CD1c-positive myeloid dendritic cell (primary cell): ENCODE data around the gene POLD2.
A peak's percentile ranks its signal among the peaks of the same experiment; 100 is the strongest.

ENCODE experiments used
- DNase-seq: peaks from one replicate; pipeline ENCODE4 v3.0.0-alpha.2; 2016; ENCODE audit errors: extremely low spot score

The POLD2 gene

DNA sequence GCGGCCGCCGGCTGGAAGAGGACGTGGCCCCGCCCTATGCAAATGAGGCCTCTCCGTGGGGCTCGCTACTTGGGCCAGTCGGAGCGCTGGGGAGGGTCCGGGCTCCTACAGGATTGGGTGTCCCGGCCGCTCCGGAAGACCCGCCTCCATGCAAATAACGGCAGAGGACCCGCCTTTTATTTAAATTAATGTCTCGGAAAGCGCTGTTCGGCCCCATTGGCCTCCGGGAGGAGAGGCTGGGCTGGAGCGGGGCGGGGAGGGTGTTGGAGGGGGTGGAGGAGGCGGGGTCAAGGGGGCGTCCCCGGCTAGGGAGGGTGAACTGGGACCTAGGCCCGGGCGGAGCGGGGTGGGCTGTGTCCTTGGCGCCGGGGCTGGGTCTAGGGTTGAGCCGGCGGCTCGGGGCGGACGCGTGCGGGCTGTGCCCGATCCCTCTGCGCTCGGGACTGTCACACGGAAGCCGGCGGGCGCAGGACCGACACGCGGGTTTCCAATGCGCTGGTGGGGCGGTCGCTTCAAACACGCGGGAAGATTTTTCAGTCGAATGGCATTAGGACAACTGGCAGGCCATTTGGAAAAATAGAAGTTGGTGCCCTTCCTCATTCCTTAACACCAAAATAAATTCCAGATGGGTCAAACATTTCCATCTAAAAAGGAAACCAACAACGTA is 40.7 kb downstream of the POLD2 start:
- DNase-seq: peak; percentile 99

DNA sequence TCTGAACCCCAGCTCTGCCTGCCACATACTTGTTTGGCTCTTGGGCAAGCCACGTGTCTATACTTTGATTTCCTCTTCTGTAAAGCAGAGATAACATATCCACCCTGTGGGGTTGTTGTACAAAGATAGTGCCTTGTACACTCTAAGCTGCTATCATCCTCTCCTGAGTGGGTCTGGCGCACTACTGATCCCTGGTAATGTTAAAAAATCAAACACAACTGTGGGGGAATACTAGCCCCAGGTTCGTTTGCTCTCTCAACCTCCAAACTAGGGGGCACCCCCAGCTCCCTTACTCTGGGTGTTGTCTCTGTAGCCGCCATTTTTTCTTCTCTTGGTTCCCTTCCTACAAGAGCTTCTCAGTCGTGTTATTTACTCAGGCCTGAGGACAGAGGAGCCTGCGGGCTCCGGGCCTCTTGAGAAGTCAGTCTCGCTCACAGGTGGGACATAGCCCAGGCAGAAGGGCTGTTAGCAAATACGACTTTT is 42.0 kb downstream of the POLD2 start:
- DNase-seq: peak; percentile 7

DNA sequence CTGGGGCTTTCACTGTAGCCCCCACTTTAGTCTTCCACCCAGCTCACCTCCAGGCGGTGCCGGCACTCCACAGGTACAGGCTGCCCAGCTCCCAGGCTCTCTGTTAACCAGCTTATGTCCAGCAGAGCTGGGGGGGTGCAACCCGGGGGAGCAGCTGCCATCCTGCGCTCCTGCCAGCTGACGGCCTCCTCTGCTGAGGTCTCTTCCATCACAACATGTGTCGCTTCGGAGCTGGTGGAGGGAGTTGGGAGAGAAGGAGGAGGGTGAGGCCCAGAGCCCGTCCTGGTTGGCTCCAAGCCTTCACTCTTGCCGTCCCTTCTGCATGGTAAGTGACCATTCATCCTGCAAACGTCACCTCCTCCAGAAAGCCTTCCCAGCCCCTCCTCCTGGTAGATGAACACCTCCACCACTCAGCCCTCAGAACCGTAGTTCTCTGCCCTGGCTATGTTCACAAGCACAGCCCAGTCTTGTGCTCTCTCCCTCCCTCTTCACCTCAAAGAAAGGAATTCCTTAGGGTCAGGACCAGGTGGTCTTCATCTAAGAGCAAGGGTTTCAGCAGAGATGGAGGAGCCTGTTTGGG is 42.6 kb downstream of the POLD2 start:
- no peak for DNase-seq

DNA sequence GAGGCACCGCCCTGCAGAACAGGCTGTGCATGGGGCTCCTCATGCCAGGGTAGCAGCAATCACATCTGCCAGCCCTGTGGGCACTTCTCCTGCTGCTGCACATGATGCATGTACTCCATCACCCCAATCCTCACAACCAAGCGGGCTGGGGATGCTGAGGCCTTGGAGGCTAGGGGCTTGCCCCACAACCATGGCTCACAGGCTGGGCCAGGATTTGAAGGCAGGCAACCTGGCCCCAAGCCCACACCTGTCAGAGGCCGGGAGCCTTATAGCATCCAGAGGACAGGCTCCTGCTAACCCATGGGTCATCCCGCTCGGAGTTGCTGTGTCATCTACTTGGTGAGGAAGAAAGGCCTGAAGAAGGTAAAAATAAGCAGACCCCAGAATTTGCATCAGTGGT is 43.2 kb downstream of the POLD2 start:
- DNase-seq: no peak

DNA sequence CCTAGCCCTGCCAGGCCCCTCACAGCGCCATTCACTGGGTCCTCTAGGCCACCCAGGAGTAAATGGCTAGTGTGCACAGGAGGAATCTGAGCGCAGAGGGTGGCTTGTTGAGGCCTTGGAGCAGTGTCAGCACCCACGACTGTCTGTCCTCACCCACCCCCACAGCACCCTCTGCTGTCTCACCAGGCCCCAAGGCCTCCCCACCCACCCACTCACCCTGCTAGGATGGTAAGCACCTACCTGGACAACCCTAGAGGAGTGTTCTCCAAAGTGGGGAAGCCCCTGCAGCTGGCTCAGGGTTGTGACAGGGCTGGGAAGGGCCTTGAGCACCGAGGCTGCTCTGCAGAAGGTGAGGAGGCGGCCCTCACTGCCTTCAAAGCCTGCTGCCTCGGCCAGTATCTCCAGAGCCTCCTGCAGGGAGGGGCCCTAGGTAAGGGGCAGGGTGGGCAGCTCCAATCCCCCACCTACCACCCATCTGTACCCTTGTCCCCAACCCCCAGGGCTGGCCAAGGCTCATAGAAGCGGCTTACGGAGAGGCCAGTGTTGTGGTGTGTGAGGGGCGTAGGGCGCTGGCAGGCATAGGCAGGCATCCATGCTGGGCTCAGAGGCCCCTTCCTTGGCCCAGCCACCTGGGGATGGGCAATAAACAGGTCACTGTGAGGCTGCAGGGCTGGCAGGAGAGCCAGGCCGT is 43.9 kb downstream of the POLD2 start:
- DNase-seq: no peak

DNA sequence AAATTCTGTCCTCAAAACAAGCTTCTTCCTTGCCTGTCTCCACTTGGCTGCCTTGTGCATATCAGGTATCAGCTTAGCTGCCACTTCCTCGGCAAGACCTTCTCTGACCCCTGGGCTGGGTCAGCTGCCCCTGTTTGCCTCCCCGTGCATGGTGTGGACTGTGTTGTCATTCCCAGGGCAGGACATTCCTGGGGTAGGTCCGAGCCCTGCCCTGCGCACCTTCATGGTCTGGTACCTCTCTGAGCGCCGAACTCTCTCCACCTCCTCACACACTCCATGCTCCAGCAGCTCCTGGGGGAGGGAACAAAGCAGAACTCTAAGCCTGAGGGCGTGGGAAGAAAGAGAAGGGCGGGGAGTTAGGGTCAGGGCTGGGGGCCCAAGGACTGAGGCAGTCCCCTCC is 44.8 kb downstream of the POLD2 start:
- DNase-seq: no peak

DNA sequence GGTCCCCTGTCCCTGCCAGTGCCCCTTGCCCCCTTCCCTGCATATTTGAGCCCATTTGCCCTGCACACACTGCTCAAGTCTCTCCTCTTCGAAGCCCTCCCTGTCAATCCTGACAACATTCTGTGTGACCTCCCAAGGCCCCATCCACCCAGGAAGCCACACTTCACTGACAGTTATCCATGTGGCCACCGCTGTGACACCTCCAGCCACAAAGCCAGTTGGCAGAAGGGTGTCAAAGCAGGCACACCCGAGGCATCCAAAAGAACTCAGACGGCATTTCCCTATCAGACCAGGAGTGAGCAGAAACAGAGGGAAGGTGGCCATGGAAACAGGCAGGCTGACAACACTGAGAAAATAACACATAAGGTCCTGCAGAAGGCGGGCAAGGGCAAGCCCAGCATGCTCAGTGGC is 45.7 kb downstream of the POLD2 start:
- no peak for DNase-seq

DNA sequence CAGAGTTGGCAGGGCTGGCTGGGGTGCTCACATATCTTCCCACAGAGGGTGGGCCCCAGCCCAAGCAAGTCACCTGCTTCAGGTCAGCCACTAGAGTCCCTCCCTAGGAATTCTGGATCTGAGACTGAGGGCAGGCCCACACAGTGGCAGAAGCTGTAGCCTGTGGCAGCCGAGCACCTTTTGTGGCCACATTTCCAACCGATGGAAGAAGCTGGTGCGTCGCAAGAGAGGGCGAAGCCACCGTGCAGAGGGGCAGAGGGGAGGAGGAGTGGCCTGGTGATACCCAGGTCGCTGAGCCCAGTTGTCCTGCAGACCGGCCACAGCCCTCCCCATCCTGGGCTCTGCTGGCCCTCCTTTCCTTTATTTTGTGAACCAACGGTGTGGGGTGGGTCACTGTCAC is 46.3 kb downstream of the POLD2 start:
- no peak for DNase-seq

DNA sequence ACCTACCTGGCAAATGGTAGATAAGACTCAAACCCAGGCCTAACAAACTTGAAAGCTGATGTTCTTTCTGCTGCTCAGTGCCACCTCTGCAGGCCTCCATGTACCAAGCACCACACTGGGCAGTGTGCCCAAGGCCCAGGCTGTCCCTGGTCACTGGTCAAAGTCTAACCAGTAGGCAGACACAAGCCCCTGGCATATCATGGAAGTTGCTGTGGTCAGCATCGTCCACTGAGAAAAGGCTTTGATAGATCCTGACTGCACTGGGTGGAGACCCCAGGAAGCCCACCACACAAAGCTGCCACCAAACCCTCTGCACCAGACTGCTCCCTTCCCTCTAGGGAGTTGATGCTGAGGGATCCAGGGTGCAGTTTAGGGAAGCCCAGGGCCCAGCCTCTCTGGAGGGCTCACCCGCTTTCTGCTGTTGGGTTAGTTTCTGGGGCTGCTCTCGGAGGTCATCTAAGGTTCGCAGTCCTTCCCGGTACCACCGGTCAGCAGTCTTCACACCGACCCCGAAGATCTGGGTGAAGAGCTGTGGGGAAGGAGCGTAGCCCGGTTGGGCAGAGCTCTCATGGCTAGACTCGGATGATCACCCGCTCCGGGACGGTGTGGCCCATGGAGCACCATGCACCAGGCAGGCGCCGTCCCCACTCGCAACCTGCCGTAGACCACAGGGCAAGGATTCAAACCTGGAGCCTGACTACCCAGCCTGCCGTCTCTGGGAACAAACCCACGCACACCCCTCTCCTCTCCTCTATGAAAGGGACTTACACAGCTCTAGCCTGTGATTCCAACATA is 47.0 kb downstream of the POLD2 start:
- DNase-seq: no peak

DNA sequence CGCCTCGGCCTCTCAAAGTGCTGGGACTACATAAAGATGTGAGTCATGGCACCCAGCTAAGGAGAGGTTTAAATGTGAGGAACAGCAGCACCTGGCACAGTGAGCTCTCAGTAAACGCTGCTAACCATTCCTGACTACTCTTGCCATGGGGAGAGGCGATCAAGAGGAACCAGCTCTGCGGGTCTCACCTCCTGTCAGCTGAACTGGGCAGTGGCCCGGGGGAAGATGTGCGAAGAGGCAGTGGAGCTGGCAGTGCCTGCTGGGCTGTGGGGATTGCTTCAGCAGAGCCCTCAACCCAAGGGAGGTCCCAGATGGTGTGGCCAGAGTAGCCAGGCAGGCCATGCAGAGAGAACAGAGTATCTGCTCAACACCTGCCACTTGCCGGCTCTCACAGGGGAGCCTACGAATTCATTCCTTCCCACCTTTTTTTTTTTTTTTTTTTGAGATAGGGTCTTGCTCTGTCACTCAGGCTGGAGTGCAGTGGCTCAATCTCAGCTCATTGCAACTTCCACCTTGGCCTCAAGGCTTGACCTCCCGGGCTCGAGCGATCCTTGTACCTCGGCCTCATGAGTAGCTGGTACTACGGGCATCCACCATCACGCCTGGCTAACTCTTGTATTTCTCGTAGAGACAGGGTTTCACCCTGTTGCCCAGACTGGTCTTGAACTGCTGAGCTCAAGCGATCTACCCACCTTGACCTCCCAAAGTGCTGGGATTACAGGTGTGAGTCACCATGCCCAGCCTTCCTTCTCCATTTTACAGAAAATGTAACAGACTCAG is 47.9 kb downstream of the POLD2 start:
- no peak for DNase-seq

DNA sequence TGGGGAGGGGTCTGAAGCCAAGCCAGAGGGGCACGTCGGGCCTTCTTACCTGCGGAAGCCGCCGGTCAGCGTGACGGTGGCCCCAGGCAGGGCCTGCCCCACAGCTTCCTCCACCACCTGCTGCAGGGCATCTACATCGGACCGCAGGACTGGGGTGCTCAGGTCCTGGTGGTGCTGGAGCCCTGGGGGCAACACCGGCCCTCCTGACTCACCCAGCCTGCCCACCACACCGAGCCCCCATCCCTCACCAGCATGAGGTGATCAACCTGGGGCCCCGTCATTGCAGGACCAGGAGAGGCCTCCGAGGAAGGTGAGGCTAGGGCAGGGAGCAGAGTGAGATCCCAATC is 49.0 kb downstream of the POLD2 start:
- DNase-seq: no peak

DNA sequence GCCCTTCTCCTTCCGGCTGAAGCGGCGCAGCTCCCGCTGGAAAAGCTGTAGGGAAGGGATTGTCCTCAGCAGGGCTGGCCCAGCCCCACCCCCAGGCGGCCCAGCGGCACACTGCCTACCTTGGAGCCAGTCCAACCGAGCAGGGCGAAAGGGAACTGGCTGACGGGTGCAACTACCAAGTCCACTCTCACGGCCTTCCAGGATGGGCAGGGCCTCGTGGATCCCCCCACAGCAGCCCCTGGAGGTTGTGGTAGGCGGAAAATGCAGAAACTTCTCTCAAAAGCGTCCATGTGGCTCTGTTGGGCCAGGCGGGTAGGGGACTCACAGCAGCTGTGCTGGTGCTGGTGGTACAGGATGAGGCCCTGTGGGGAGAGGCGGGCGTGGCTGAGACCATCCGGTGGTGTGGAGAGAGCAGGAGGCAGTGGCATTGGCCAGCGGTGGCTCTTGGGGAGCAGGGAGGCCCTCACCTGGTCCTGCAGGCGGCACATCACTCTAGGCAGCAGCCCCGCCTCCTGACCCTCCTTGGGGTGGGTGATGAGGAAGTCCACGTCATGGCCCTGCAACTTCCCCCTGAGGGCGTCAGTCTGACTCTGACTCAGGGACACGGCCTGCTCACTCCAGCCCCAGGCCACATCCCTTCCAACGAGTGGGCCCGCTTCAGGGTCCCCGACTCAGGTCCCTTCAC is 49.5 kb downstream of the POLD2 start:
- DNase-seq: peak; percentile 93

DNA sequence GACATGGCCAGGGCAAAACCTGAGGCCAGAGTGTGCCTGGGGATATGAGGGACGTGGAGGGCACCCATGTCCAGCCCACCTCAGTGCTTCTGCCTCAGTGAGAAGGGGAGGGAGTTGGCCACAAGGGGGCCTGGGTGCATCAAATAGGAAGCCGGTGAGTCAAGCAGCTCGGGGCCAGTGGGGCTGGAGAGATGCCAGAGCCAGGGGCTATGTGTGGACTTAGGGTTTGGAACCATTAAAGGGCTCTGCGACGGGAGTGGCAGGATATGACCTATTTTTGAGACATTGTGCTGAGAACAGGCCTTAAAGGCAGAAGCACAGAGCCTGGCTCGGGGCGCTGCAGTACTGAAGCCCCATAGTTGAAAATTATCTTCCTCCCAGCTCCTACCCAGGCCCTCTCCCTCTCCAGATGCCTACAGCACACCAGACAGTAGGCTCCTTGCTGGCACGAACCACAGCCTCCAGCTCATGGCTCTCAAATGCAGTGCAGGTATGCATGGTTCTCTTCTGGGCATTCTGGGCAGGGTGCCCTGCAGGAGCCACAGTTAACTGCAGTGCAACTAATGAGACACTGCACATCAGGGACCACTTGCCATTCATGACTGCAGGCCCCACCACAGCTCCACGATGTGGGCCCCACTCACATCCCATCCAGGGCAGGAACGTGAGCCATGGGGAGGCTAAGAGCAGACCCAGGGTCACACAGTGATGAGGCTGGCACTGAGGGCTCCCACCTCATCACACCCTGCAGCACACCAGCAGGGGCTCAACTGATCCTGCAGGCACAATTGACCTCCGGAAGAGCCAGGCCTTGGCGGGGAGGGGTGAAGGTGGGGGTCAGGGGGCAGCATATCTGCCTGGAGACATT is 50.8 kb downstream of the POLD2 start:
- DNase-seq: peak; percentile 52

DNA sequence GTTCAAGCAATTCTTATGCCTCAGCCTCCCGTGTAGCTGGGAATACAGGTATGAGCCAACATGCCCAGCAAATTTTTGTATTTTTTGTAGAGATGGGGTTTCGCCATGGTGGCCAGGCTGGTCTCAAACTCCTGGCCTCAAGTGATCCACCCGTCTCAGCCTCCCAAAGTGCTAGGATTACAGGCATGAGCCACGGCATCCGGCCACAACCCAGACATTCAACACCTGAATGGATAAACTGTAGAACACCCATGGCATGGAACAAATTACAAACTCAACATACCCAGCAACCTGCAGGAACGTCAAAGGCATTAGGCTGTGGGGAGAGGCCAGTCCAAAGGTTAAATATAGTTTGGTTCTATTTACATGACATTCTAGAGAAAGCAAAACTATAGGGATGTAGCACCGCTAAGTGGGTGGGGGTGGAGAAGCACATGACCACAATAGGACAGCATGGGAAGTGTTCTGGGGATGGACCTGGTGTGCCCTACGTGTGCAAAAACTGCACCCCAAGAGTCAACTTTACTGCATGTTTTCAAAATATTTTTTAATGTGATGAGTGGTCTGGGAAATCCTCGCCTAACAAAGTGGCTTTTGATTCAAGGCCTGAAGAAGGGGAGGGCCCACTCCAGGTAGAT is 51.5 kb downstream of the POLD2 start:
- DNase-seq: peak; percentile 31

DNA sequence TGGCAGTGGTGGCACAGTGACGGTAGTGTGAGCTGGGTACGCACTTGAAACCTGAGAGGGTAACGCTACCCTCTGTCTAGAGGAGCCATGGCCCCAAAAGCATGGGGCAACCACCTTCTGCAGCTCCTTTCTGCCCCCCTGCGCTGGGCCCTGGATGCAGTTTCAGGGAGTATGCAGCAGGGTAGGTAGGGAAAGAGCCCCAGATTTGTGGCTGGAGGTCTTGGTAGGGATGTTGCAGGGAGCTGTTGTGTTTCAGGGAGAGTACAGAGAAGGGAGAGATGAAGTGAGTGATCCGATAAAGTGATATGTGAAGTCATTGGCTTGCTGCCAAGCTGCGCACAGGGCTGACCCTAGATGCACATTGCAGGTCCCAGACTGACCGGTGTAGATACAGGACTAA is 55.3 kb downstream of the POLD2 start:
- no peak for DNase-seq

DNA sequence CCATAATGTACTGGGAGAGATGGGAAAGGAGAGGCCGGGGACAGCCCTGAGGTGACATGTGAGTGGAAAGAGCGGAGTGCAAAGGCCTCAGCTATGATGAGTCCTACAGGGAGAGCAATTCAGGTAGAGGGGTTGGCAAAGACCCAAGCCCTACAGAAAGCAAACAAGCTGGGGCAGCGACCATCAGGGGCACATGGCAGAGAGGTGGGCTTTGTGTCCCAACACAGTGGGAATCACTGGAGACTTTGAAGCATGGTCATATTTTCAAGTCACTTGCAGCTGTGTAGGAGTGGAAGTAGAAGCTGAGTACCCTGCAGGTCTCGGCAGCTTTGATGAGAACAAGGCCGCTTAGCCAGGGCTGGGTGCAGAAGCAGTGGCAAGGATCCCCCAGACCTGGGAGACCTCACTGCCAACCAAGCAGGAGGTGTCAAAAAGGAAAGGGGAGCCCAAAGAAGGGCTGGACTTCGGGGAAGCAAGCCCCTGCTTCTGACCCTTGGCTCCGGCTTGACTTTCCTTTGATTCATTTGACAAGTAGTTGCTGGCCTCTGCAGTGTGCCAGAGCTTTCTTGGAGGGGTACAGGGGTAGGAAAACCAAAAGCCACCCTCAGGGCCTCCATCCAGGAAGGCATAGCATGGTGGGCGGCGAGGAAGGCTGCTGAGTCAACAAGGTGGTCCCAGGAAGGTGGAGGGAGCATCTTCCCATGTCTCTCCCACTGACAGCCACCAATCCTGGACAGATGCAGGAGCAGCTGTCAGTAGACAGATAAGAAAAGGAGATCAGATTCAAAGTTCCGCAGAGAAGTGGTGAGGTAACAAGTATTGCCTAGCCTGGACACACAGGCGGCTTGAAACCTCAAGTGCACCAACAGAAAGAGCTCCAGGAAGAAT is 56.0 kb downstream of the POLD2 start:
- DNase-seq: no peak

DNA sequence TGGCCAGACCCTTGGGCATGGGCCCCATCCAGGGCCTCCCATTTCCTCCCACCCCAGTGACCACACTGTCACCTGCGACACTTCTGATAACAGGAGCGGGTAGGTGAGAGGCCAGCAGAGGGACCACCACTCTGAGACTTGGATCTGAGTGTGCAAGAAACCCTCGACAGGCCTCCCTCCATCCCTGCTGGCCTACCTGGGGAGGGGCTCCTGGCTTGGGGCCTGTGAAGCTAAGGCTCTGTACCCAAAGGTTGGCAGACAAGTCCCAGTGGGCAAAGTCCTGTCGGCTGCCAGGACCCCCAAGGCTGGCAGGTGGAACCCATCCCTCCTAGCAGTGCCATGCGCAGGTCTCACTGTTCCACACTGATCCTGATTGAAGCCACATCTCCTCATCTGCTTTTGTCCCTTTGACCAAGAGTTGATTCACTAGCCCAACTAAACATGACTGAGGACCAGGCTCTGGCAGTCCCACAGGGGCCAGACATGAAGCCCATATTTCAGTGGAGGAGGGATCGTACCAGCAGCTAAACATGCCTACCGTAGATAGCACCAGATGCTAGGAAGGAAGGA is 56.8 kb downstream of the POLD2 start:
- no peak for DNase-seq

DNA sequence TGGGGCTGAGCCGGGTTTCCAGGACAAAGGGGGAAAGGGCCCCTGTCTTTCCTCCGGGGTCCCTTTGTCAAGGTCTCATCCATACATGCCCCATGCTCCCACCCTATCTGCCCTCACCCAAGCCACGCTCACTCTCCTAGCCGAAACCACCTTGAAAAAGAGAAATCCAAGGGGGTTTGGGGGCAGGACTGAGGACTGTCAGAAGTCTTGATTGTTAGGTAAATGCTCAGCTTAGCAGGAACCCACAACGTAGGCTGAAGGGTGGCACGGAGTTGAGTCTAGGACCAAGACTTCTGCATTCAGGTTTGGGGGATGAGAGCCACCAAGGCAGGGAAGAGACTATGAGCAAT is 57.3 kb downstream of the POLD2 start:
- DNase-seq: no peak
